Gastroesophageal sphincter (tissue), 4 donors: ENCODE data around the gene DCST1. TPM values are rescaled to one million over a fixed set of nuclear protein-coding genes. Genes with fewer than 3 reads are reported as not detected.

Source experiments
- ATAC-seq: fragments of 150-250 bp; one replicate; pipeline ENCODE4 v1.9.1; 2016; ENCODE audit warnings: mild to moderate bottlenecking, moderate library complexity
- H3K27ac ChIP-seq, 4 donors: fragments of 200-600 bp; sonication (generic) in 3 of 4; 1 replicate in 3 of 4; 2 replicates in 1 of 4; pipeline ENCODE4 v1.5.1; 2016 to 2019
- H3K27me3 ChIP-seq: fragments of 200-600 bp; sonication (generic); one replicate; pipeline ENCODE4 v1.5.1; 2019
- H3K36me3 ChIP-seq, 2 donors: fragments of 200-600 bp; sonication (generic); one replicate each; pipeline ENCODE4 v1.5.1; 2019; ENCODE audit warnings: control low read depth in 1 of 2
- H3K4me1 ChIP-seq, 3 donors: fragments of 200-600 bp; sonication (generic); 1 replicate in 2 of 3; 2 replicates in 1 of 3; pipeline ENCODE4 v1.5.1; 2016 to 2019; ENCODE audit warnings: control low read depth in 2 of 3
- H3K4me3 ChIP-seq, 2 donors: fragments of 200-600 bp; sonication (generic); one replicate each; pipeline ENCODE4 v1.5.1; 2019; ENCODE audit warnings: mild to moderate bottlenecking in 1 of 2, moderate library complexity in 1 of 2
- H3K9me3 ChIP-seq, 3 donors: fragments of 200-600 bp; sonication (generic); one replicate each; pipeline ENCODE4 v1.5.1; 2017 to 2019; ENCODE audit warnings: control low read depth in 2 of 3
- CTCF ChIP-seq, 4 experiments: fragments of 200-600 bp in 2 of 4; fragments of 450-650 bp in 2 of 4; sonication (generic) in 1 of 4; IDR thresholded peaks; one replicate each; pipeline ENCODE4 v1.5.1; 2017 to 2019; ENCODE audit warnings: antibody characterized with exemption in 4 of 4, mild to moderate bottlenecking in 2 of 4, moderate library complexity in 2 of 4
- EP300 ChIP-seq: sonication (generic); formaldehyde crosslinking; IDR thresholded peaks from one replicate; pipeline ENCODE4 v1.6.1; 2017; ENCODE audit warnings: antibody characterized with exemption, mild to moderate bottlenecking
- POLR2A ChIP-seq, 2 donors: fragments of 450-650 bp; IDR thresholded peaks; one replicate each; pipeline ENCODE4 v1.6.1; 2017; ENCODE audit warnings: antibody characterized with exemption in 2 of 2, mild to moderate bottlenecking in 2 of 2, moderate library complexity in 1 of 2
- POLR2AphosphoS5 ChIP-seq: sonication (generic); formaldehyde crosslinking; IDR thresholded peaks from one replicate; pipeline ENCODE4 v1.6.1; 2017; ENCODE audit warnings: antibody characterized with exemption
- WGBS, 2 donors: methylation state at CpG; one replicate each; pipeline ENCODE4 v1.1.5; 2018; ENCODE audit warnings: low coverage in 1 of 2; 5-methylcytosine and 5-hydroxymethylcytosine counted together
- total RNA-seq, 4 donors: library from RNA; depleted of rRNA; stranded (reverse); fragments of >200 nt; gene quantifications; one replicate each; pipeline ENCODE4 v1.1.0, GENCODE V29; 2016

Gene DCST1
- total RNA-seq, 4 donors from 2014 or later = not detected

- no peak overlapping the region for H3K27ac ChIP-seq
Observed at GRCh38 chr1:155038602-155039307, 5.1 kb downstream of the DCST1 start.

GRCh38 chr1:155039308-155039669 lies 5.7 kb downstream of the DCST1 start:
- no peak for ATAC-seq
- Histone ChIP-seq H3K4me3 (no peak overlapping the region), H3K4me1 (peaks cover 0 to 9% (median 2%) of the 10 kb centered on the region in 3 donors), H3K27ac (no peak overlapping the region), H3K9me3 (no peaks in the 10 kb centered on the region), H3K36me3 (no peaks in the 10 kb centered on the region), H3K27me3 (no peaks in the 10 kb centered on the region)
- WGBS, 2 donors = 71% methylated on average over 2 of the region's 4 CpGs; no CpG with 5 or more reads in 1 of the 2 donors
- no peak for TF ChIP-seq POLR2A (IDR thresholded peaks at IDR 0.05)
- TF ChIP-seq CTCF (IDR thresholded peaks at IDR 0.05) = no peak
- no peak for TF ChIP-seq EP300
- TF ChIP-seq POLR2AphosphoS5 = no peak

More at GRCh38 chr1:155038602-155039307, 5.1 kb downstream of the DCST1 start:
- Histone ChIP-seq H3K4me1 (peaks cover 0 to 9% (median 2%) of the 10 kb centered on the region in 3 donors), H3K9me3 (no peaks in the 10 kb centered on the region), H3K4me3 (no peak overlapping the region), H3K27me3 (no peaks in the 10 kb centered on the region), H3K36me3 (no peaks in the 10 kb centered on the region)
- no peak for TF ChIP-seq EP300
- no peak for TF ChIP-seq POLR2AphosphoS5
- no peak for TF ChIP-seq POLR2A (IDR thresholded peaks at IDR 0.05)
- TF ChIP-seq CTCF (IDR thresholded peaks at IDR 0.05) = no peak
- 31 to 35% methylated on average over 8 of the region's 8 CpGs for WGBS, 2 donors
- ATAC-seq = peak; percentile 79

DNA sequence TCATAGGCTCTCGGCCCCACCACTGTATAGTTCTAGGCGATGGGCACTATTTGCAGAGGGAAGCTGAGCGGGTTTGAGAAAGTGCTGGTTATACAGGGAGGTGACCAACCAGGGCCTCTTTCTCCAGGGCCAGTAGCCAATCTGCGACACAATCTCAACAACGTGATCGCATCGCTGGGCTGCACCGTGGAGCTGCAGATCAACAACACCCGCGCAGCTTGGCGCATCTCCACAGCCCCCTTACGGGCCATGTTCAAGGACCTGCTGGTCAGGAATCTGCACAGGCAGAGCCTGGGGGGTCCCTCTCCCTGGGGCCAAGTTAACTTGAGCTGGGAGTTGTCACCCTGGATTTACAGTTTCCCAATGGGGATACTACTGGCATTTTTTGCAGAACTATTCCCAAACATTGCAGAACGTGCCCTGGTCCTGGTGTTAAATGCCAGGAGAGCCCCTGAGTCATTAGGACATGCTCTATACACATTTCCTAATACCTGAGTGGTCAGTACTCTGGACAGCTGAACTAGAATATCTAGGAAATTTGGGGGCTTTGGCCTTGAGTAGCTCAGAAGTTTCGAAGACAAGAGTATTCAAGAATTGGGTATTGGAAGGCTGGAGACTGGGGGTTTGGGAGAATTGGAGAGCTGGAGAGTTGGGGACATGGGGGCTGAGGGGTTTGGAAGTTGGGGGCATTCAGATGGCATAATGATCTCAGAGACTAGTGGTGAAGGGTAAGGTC lies 6.9 kb downstream of the DCST1 start:
- Histone ChIP-seq H3K36me3 (no peaks in the 10 kb centered on the region), H3K4me1 (peaks cover 0 to 19% (median 5%) of the 10 kb centered on the region in 3 donors), H3K27ac (no peak overlapping the region), H3K9me3 (no peaks in the 10 kb centered on the region), H3K27me3 (no peaks in the 10 kb centered on the region), H3K4me3 (no peak overlapping the region)
- 84 to 98% methylated on average over 8 to 13 of the region's 14 CpGs for WGBS, 2 donors
- TF ChIP-seq POLR2A (IDR thresholded peaks at IDR 0.05) = no peak
- no peak for TF ChIP-seq POLR2AphosphoS5
- TF ChIP-seq CTCF (IDR thresholded peaks at IDR 0.05) = no peak
- TF ChIP-seq EP300 = no peak
- ATAC-seq = no peak

DNA sequence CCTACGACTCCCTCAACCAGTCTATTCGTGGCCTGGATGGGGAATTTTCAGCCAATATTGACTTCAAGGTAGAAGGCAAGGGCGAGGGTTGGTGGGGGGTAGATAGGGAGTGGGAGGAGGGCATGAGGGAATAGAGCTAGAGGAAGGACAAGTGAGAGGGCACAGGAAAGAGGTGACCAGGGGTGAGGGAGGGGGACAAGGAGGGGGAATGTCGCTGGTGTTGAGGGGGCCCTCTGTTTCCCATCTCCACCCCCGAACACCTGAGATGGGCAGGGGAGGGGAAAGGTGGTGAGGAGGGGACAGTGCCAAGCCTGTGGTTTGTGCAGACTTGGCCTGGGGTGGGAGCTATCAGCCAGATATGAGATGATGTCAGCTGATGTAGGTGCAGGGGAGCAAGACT lies 9.2 kb downstream of the DCST1 start:
- TF ChIP-seq POLR2A (IDR thresholded peaks at IDR 0.05) = no peak
- no peak for TF ChIP-seq CTCF (IDR thresholded peaks at IDR 0.05)
- TF ChIP-seq POLR2AphosphoS5 = no peak
- no peak for TF ChIP-seq EP300
- Histone ChIP-seq H3K27me3 (no peaks in the 10 kb centered on the region), H3K4me3 (no peak overlapping the region), H3K27ac (no peak overlapping the region), H3K36me3 (no peaks in the 10 kb centered on the region), H3K9me3 (no peaks in the 10 kb centered on the region), H3K4me1 (peaks cover 0 to 19% (median 5%) of the 10 kb centered on the region in 3 donors)
- no peak for ATAC-seq
- 81 to 87% methylated on average over 4 to 5 of the region's 5 CpGs for WGBS, 2 donors
